ENCODE results near the gene DLG3.
A peak's percentile ranks its signal among the peaks of the same experiment; 100 is the strongest.

DLG3 gene

DNA sequence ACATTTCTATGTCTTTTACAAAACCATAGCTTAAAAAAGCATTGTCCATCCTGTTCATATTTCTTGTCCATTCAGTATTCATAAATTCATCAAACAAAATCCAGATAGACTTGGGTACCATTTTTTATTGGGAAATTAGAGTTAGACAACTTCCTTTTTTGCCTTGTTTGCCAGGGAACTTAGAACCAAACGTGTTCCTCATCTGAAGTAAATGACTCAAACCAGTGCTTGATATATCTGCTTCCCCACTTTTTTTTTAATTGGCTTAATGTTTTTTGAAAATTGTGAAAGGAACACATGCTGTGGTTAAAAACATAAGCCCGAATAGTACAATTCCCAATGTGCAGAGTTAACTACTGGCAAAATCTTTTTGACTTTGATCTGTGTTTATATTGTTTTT is 44.2 kb downstream of the DLG3 start:
- TF ChIP-seq, protein P1, sequence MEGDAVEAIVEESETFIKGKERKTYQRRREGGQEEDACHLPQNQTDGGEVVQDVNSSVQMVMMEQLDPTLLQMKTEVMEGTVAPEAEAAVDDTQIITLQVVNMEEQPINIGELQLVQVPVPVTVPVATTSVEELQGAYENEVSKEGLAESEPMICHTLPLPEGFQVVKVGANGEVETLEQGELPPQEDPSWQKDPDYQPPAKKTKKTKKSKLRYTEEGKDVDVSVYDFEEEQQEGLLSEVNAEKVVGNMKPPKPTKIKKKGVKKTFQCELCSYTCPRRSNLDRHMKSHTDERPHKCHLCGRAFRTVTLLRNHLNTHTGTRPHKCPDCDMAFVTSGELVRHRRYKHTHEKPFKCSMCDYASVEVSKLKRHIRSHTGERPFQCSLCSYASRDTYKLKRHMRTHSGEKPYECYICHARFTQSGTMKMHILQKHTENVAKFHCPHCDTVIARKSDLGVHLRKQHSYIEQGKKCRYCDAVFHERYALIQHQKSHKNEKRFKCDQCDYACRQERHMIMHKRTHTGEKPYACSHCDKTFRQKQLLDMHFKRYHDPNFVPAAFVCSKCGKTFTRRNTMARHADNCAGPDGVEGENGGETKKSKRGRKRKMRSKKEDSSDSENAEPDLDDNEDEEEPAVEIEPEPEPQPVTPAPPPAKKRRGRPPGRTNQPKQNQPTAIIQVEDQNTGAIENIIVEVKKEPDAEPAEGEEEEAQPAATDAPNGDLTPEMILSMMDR (IDR thresholded peaks at IDR 0.05; ENCODE audit: low read depth, low read length, missing control alignments) = no peak
- no peak for DNase-seq
- in situ Hi-C loops (cut with HindIII; ENCODE audit: low pct_ligation_motif_present, low sequenced_read_pairs) = no loop called here

GRCh38 chrX:70494441-70494840 is 49.8 kb downstream of the DLG3 start:
- no peaks in the 10 kb centered on the region for H3K27me3 ChIP-seq (replicated peaks)
- peak; percentile 11 for DNase-seq
- H3K4me3 ChIP-seq (ENCODE audit: low read depth, low read length) = no peak overlapping the region
- TF ChIP-seq, protein P1 (IDR thresholded peaks at IDR 0.05; ENCODE audit: low read depth, low read length, missing control alignments) = no peak
- no peak overlapping the region for H3K27ac ChIP-seq
- no peaks in the 10 kb centered on the region for H3K36me3 ChIP-seq (replicated peaks)
- in situ Hi-C loops (cut with HindIII; ENCODE audit: low pct_ligation_motif_present, low sequenced_read_pairs) = no loop called here

More for the DNA sequence above, 44.2 kb downstream of the DLG3 start:
- Histone ChIP-seq H3K27ac (no peak overlapping the region), H3K27me3 (replicated peaks) (no peaks in the 10 kb centered on the region), H3K36me3 (replicated peaks) (no peaks in the 10 kb centered on the region), H3K4me3 (ENCODE audit: low read depth, low read length) (no peak overlapping the region)

- no peaks in the 10 kb centered on the region for H3K36me3 ChIP-seq (replicated peaks)
- DNase-seq = no peak
These were observed 51.9 kb downstream of the DLG3 start for GRCh38 chrX:70496491-70496890.

DNA sequence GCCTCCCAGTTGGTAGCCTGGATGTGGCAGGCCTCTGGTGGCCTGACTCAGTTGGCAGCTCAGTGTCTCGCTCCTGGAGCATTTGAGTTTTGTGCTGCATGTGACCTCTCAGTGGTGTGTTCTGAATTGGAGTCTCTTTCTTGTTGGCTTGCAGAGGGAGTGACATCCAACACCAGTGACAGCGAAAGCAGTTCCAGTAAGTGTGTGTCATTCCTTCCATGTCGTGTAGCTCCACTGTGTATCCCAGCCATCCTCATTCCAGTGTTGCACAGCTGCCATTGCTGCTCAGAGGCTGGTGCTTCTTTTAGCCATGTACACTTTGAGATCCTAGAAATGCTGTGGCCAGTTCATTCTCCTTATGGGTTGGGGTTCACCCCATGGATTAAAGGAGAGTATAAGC is 52.4 kb downstream of the DLG3 start:
- in situ Hi-C loops (cut with HindIII; ENCODE audit: low pct_ligation_motif_present, low sequenced_read_pairs) = no loop called here
- H3K4me3 ChIP-seq (ENCODE audit: low read depth, low read length) = no peak overlapping the region
- no peaks in the 10 kb centered on the region for H3K36me3 ChIP-seq (replicated peaks)
- no peak for DNase-seq
- no peak overlapping the region for H3K27ac ChIP-seq
- TF ChIP-seq, protein P1 (IDR thresholded peaks at IDR 0.05; ENCODE audit: low read depth, low read length, missing control alignments) = no peak
- no peaks in the 10 kb centered on the region for H3K27me3 ChIP-seq (replicated peaks)

More at GRCh38 chrX:70496491-70496890, 51.9 kb downstream of the DLG3 start:
- H3K27ac ChIP-seq = no peak overlapping the region
- in situ Hi-C loops (cut with HindIII; ENCODE audit: low pct_ligation_motif_present, low sequenced_read_pairs) = no loop called here
- TF ChIP-seq, protein P1 (IDR thresholded peaks at IDR 0.05; ENCODE audit: low read depth, low read length, missing control alignments) = peak; percentile 7
- H3K27me3 ChIP-seq (replicated peaks) = no peaks in the 10 kb centered on the region
- no peak overlapping the region for H3K4me3 ChIP-seq (ENCODE audit: low read depth, low read length)

- no peak overlapping the region for H3K27ac ChIP-seq
- H3K27me3 ChIP-seq (replicated peaks) = no peaks in the 10 kb centered on the region
- TF ChIP-seq, protein P1 (IDR thresholded peaks at IDR 0.05; ENCODE audit: low read depth, low read length, missing control alignments) = no peak
- H3K36me3 ChIP-seq (replicated peaks) = no peaks in the 10 kb centered on the region
- H3K4me3 ChIP-seq (ENCODE audit: low read depth, low read length) = no peak overlapping the region
- in situ Hi-C loops (cut with HindIII; ENCODE audit: low pct_ligation_motif_present, low sequenced_read_pairs) = no loop called here
- no peak for DNase-seq
These were observed 53.5 kb downstream of the DLG3 start for GRCh38 chrX:70498129-70498528.

DNA sequence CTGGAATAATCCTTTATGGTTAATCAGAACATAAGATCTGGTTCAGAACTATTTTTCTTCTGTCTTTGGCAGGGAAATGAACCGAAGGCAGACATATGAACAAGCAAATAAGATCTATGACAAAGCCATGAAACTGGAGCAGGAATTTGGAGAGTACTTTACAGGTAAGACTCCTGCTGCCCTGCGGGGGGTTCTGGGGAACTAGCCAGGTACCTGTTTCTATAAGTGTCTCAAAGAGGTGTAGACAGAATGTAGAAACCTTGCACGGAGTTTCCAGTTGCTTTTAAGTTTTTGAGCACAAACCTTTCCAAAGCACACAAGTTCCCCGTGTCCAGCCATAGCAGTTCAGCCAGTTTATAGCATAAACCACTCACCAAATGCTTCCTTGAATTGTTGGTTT is 56.2 kb downstream of the DLG3 start:
- no peaks in the 10 kb centered on the region for H3K36me3 ChIP-seq (replicated peaks)
- no peak overlapping the region for H3K27ac ChIP-seq
- no peak overlapping the region for H3K4me3 ChIP-seq (ENCODE audit: low read depth, low read length)
- no peaks in the 10 kb centered on the region for H3K27me3 ChIP-seq (replicated peaks)
- TF ChIP-seq, protein P1 (IDR thresholded peaks at IDR 0.05; ENCODE audit: low read depth, low read length, missing control alignments) = no peak
- DNase-seq = no peak
- in situ Hi-C loops (cut with HindIII; ENCODE audit: low pct_ligation_motif_present, low sequenced_read_pairs) = no loop called here

Data from brain microvascular endothelial cell (primary cell).